SH-SY5Y (cell line): ENCODE data around the gene BLOC1S5.
A peak's percentile ranks its signal among the peaks of the same experiment; 100 is the strongest.

ENCODE experiments used
- GATA2 ChIP-seq: IDR thresholded peaks from 2 replicates; pipeline ENCODE4 v1.6.1; 2011; ENCODE audit warnings: mild to moderate bottlenecking, low read depth, low read length
- GATA3 ChIP-seq: IDR thresholded peaks from 2 replicates; pipeline ENCODE4 v1.6.1; 2011; ENCODE audit warnings: low read depth, mild to moderate bottlenecking, low read length, moderate library complexity

BLOC1S5 gene

GRCh38 chr6:7997286-7997685, 66.9 kb downstream of the BLOC1S5 start:
- TF ChIP-seq GATA3: no peak
- TF ChIP-seq GATA2: no peak

- TF ChIP-seq GATA3 (no peak), GATA2 (no peak)
Measured at GRCh38 chr6:7996538-7997111, 67.6 kb downstream of the BLOC1S5 start.

- TF ChIP-seq GATA3 (no peak), GATA2 (no peak)
Measured at GRCh38 chr6:7993952-7994351, 70.2 kb downstream of the BLOC1S5 start.

- TF ChIP-seq GATA2 (no peak), GATA3 (no peak)
Measured at GRCh38 chr6:7993399-7993798, 70.8 kb downstream of the BLOC1S5 start.

- TF ChIP-seq GATA2 (no peak), GATA3 (no peak)
Measured at GRCh38 chr6:7992002-7992815, 72.0 kb downstream of the BLOC1S5 start.

GRCh38 chr6:7991536-7991935, 72.7 kb downstream of the BLOC1S5 start:
- TF ChIP-seq GATA2: no peak
- no peak for TF ChIP-seq GATA3

- TF ChIP-seq GATA3 (no peak), GATA2 (no peak)
Measured at GRCh38 chr6:7986219-7986618, 78.0 kb downstream of the BLOC1S5 start.

GRCh38 chr6:7979831-7980230, 84.4 kb downstream of the BLOC1S5 start:
- TF ChIP-seq GATA3 (no peak), GATA2 (no peak)

GRCh38 chr6:7978736-7979135, 85.5 kb downstream of the BLOC1S5 start:
- no peak for TF ChIP-seq GATA3
- TF ChIP-seq GATA2: no peak

GRCh38 chr6:7976485-7977056, 87.6 kb downstream of the BLOC1S5 start:
- TF ChIP-seq GATA3: no peak
- no peak for TF ChIP-seq GATA2

GRCh38 chr6:7975764-7976146, 88.4 kb downstream of the BLOC1S5 start:
- no peak for TF ChIP-seq GATA3
- TF ChIP-seq GATA2: no peak

- TF ChIP-seq GATA2 (0 out of 2 replicates have a peak, but pooled peaks have one; percentile 30), GATA3 (no peak)
Measured at GRCh38 chr6:7974938-7975763, 89.0 kb downstream of the BLOC1S5 start.

GRCh38 chr6:7974565-7974937, 89.6 kb downstream of the BLOC1S5 start:
- TF ChIP-seq GATA3 (no peak), GATA2 (no peak)

GRCh38 chr6:7973584-7973983, 90.6 kb downstream of the BLOC1S5 start:
- TF ChIP-seq GATA2: no peak
- no peak for TF ChIP-seq GATA3

- TF ChIP-seq GATA3 (no peak), GATA2 (no peak)
Measured at GRCh38 chr6:7971499-7971898, 92.7 kb downstream of the BLOC1S5 start.
